ENCODE data around the gene PIK3CD.

The PIK3CD gene

GRCh38 chr1:9654834-9655723 is 3.5 kb downstream of the PIK3CD start:
- TF ChIP-seq, protein P1, sequence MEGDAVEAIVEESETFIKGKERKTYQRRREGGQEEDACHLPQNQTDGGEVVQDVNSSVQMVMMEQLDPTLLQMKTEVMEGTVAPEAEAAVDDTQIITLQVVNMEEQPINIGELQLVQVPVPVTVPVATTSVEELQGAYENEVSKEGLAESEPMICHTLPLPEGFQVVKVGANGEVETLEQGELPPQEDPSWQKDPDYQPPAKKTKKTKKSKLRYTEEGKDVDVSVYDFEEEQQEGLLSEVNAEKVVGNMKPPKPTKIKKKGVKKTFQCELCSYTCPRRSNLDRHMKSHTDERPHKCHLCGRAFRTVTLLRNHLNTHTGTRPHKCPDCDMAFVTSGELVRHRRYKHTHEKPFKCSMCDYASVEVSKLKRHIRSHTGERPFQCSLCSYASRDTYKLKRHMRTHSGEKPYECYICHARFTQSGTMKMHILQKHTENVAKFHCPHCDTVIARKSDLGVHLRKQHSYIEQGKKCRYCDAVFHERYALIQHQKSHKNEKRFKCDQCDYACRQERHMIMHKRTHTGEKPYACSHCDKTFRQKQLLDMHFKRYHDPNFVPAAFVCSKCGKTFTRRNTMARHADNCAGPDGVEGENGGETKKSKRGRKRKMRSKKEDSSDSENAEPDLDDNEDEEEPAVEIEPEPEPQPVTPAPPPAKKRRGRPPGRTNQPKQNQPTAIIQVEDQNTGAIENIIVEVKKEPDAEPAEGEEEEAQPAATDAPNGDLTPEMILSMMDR (IDR thresholded peaks at IDR 0.05; ENCODE audit: low read depth, low read length), result no peak
- H3K9me3 ChIP-seq (ENCODE audit: severe bottlenecking), result no peaks in the 10 kb centered on the region
- no peak overlapping the region for H3K27ac ChIP-seq
- no peaks in the 10 kb centered on the region for H3K27me3 ChIP-seq (ENCODE audit: insufficient read depth, low read depth, severe bottlenecking)
- no peak for DNase-seq
- H3K36me3 ChIP-seq, result no peaks in the 10 kb centered on the region
- H3K4me3 ChIP-seq (ENCODE audit: low read depth, low read length), result no peak overlapping the region

GRCh38 chr1:9655836-9656235 is 4.3 kb downstream of the PIK3CD start:
- TF ChIP-seq, protein P1 (IDR thresholded peaks at IDR 0.05; ENCODE audit: low read depth, low read length), result no peak
- no peak overlapping the region for H3K4me3 ChIP-seq (ENCODE audit: low read depth, low read length)
- no peaks in the 10 kb centered on the region for H3K27me3 ChIP-seq (ENCODE audit: insufficient read depth, low read depth, severe bottlenecking)
- H3K27ac ChIP-seq, result no peak overlapping the region
- no peaks in the 10 kb centered on the region for H3K36me3 ChIP-seq
- no peaks in the 10 kb centered on the region for H3K9me3 ChIP-seq (ENCODE audit: severe bottlenecking)
- no peak for DNase-seq

DNA sequence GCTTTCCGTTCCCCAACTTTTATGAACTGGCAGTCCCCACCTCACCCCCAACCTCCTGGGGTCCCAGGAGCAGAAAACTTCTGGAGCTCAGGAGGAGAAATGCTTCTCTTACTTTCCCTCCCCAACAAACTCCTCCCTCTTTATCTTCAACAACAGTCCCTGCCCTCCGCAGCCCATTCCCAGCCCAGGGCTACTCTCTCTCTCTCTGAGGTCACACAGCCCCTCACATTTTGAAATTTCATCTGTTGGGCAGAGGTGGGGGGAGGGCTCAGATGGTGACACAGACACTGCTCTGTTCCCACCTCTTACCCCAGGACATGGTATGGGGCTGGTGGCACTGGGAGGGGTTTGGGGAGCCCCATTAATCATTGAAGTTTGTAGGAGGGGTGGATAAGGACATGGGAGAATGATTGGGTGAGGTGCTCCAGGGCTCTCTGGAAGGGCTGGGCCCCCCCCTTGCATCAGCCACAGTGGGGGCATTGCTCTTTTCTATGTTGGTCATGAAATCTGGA is 6.0 kb downstream of the PIK3CD start:
- no peaks in the 10 kb centered on the region for H3K9me3 ChIP-seq (ENCODE audit: severe bottlenecking)
- TF ChIP-seq, protein P1 (IDR thresholded peaks at IDR 0.05; ENCODE audit: low read depth, low read length), result no peak
- H3K27ac ChIP-seq, result no peak overlapping the region
- H3K36me3 ChIP-seq, result no peaks in the 10 kb centered on the region
- H3K27me3 ChIP-seq (ENCODE audit: insufficient read depth, low read depth, severe bottlenecking), result no peaks in the 10 kb centered on the region
- no peak for DNase-seq
- H3K4me3 ChIP-seq (ENCODE audit: low read depth, low read length), result no peak overlapping the region

GRCh38 chr1:9658199-9658598 is 6.7 kb downstream of the PIK3CD start:
- H3K4me3 ChIP-seq (ENCODE audit: low read depth, low read length), result no peak overlapping the region
- DNase-seq, result no peak
- H3K27ac ChIP-seq, result no peak overlapping the region
- H3K36me3 ChIP-seq, result no peaks in the 10 kb centered on the region
- TF ChIP-seq, protein P1 (IDR thresholded peaks at IDR 0.05; ENCODE audit: low read depth, low read length), result no peak
- H3K27me3 ChIP-seq (ENCODE audit: insufficient read depth, low read depth, severe bottlenecking), result no peaks in the 10 kb centered on the region
- H3K9me3 ChIP-seq (ENCODE audit: severe bottlenecking), result no peaks in the 10 kb centered on the region

DNA sequence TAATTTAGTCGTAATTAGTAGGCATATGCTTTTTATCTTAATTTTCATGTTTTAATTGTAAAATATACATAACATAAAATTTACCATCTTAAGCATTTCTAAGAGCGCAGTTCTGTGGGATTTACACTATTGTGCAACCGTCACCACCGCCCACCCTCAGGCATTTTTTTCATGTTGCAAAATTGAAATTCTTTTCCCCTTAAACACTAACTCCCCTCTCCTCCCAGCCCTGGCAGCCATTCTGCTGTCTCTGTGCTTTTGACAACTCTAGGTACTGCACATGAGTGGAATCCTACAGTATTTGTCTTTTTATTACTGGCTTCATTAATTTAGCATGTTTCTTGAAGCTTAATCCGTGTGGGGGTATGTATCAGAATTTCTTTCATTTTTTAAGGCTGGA is 7.8 kb downstream of the PIK3CD start:
- Histone ChIP-seq H3K9me3 (ENCODE audit: severe bottlenecking) (no peaks in the 10 kb centered on the region), H3K36me3 (no peaks in the 10 kb centered on the region), H3K27me3 (ENCODE audit: insufficient read depth, low read depth, severe bottlenecking) (no peaks in the 10 kb centered on the region), H3K27ac (no peak overlapping the region), H3K4me3 (ENCODE audit: low read depth, low read length) (no peak overlapping the region)
- TF ChIP-seq, protein P1 (IDR thresholded peaks at IDR 0.05; ENCODE audit: low read depth, low read length), result no peak
- no peak for DNase-seq

All from WERI-Rb-1 (cell line).